CD4-positive, alpha-beta memory T cell (primary cell): ENCODE results near the gene XCL1. TPM values are rescaled to one million over a fixed set of nuclear protein-coding genes. Genes with fewer than 3 reads are reported as not detected.

Source experiments
- CTCF ChIA-PET: fragments of 350-600 bp; sonication (Branson Sonifier 250); formaldehyde crosslinking; loops from one replicate; lab custom pipeline; 2021; ENCODE audit warnings: inconsistent platforms; ENCODE audit not compliant: partially characterized antibody; lab: Charles Lee
- POLR2A ChIA-PET: fragments of 350-600 bp; sonication (Branson Sonifier 250); formaldehyde crosslinking; loops from one replicate; lab custom pipeline; 2021; ENCODE audit not compliant: partially characterized antibody; lab: Charles Lee
- DNase-seq, 5 donors: peaks; one replicate each; pipeline versions ENCODE4 v3.0.0 to v3.0.0-alpha.2; 2020 to 2022; ENCODE audit warnings: mixed read lengths in 1 of 5
- H3K27ac ChIP-seq: one replicate; pipeline ENCODE4 v1.7.0; 2013; ENCODE audit warnings: low read depth, low read length
- H3K27me3 ChIP-seq: 2 replicates; pipeline ENCODE4 v1.7.0; 2013; ENCODE audit warnings: mild to moderate bottlenecking, low read length, moderate library complexity; ENCODE audit not compliant: insufficient read depth
- H3K36me3 ChIP-seq: 2 replicates; pipeline ENCODE4 v1.7.0; 2013; ENCODE audit warnings: mild to moderate bottlenecking, low read length, moderate library complexity; ENCODE audit not compliant: insufficient read depth
- H3K4me1 ChIP-seq: 2 replicates; pipeline ENCODE4 v1.7.0; 2013; ENCODE audit warnings: mild to moderate bottlenecking, low read length, moderate library complexity; ENCODE audit not compliant: insufficient read depth
- H3K4me3 ChIP-seq, 2 donors: one replicate each; pipeline ENCODE4 v1.7.0; 2013; ENCODE audit warnings: low read length in 2 of 2, mild to moderate bottlenecking in 1 of 2
- H3K9me3 ChIP-seq, 2 donors: one replicate each; pipeline ENCODE4 v1.7.0; 2013; ENCODE audit warnings: low read length in 2 of 2, control low read depth in 1 of 2; ENCODE audit not compliant: control insufficient read depth in 1 of 2
- H3K27ac Mint-ChIP-seq, 7 donors: one replicate each; pipeline ENCODE4 v1.8.0; 2020 to 2021; ENCODE audit warnings: mixed read lengths in 7 of 7, mild to moderate bottlenecking in 6 of 7, inconsistent platforms in 3 of 7, moderate library complexity in 3 of 7
- H3K27me3 Mint-ChIP-seq, 2 donors: one replicate each; pipeline ENCODE4 v1.8.0; 2020 to 2021; ENCODE audit warnings: mixed read lengths in 2 of 2
- H3K36me3 Mint-ChIP-seq, 2 donors: one replicate each; pipeline ENCODE4 v1.8.0; 2020 to 2021; ENCODE audit warnings: mixed read lengths in 2 of 2, inconsistent platforms in 1 of 2, mild to moderate bottlenecking in 1 of 2
- H3K4me1 Mint-ChIP-seq, 4 donors: one replicate each; pipeline ENCODE4 v1.8.0; 2020 to 2021; ENCODE audit warnings: mixed read lengths in 4 of 4, mild to moderate bottlenecking in 1 of 4
- H3K4me3 Mint-ChIP-seq, 8 donors: one replicate each; pipeline ENCODE4 v1.8.0; 2020 to 2021; ENCODE audit warnings: mixed read lengths in 8 of 8, mild to moderate bottlenecking in 7 of 8, moderate library complexity in 6 of 8, inconsistent platforms in 3 of 8
- H3K9me3 Mint-ChIP-seq, 8 donors: one replicate each; pipeline ENCODE4 v1.8.0; 2020 to 2021; ENCODE audit warnings: mixed read lengths in 8 of 8, mild to moderate bottlenecking in 5 of 8, inconsistent platforms in 3 of 8, moderate library complexity in 1 of 8
- intact Hi-C: fragments of 100-400 bp; cut with micrococcal nuclease; formaldehyde crosslinking; loops from one replicate; pipeline ENCODE4 v1.15.1; 2023
- polyA plus RNA-seq, 2 donors: library from polyadenylated mRNA; unstranded; fragments of 300-500 nt; fragmentation: Illumina TruSeq; gene quantifications; one replicate each; pipeline ENCODE4 v1.2.3, GENCODE V29; 2021
- total RNA-seq, 2 experiments: library from RNA; stranded (reverse); gene quantifications; one replicate each; pipeline ENCODE4 v1.2.3, GENCODE V29; 2021

The XCL1 gene
- total and polyA plus RNA-seq, 4 experiments from 2014 or later, result 0.19 to 1.1 (median 0.60) TPM

DNA sequence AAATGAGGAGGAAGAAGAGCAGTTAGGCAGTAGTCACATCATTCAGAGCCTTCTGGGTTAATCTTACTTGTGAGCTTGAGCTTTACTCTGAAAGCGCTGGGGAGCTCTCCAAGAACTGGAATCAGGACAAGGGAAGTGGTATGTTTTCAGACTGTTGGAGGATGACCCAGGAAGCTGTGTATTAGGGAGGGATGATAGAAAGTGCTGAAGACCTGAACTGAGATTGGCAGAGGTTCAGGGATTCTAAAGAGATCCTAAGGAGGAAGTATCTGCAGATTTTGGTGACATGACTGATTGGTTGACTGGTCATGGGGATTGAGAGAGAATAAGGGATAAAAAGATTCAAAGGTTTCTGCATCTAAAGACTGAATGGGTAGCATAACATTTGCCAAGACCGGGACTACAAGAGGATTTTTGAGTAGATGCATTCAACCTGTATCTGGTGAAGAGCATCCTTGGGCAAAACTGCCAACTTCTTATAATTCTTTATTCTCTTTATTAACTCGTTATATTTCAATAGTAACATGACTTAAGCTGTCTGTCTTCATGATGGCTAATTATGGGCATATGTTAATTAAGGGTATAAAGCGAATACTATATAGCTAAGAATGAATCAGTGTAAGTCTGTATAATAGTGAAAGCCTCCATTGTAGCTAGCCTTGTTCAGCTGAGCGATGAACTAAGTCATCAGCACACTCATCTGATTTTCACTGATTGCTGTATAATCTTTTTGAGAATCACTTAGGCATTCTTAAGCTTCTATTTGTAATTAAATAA is 41.8 kb downstream of the XCL1 start:
- Histone ChIP-seq H3K4me1 (peaks cover 4% of the 10 kb centered on the region), H3K36me3 (no peaks in the 10 kb centered on the region), H3K9me3 (no peaks in the 10 kb centered on the region), H3K4me3 (no peak overlapping the region), H3K27me3 (no peaks in the 10 kb centered on the region), H3K27ac (no peak overlapping the region)
- no peak overlapping the region for H3K4me3 Mint-ChIP-seq
- no peak for DNase-seq
- CTCF ChIA-PET, result interaction anchor here (0.9 to 1.5 kb wide), 3 partner anchors 10 to 15 kb away, joined by 3 to 4 read pairs (median 4); no protein-coding TSS in a partner anchor
- intact Hi-C loops, result no loop called here
- H3K36me3 Mint-ChIP-seq, result no peaks in the 10 kb centered on the region
- POLR2A ChIA-PET, result no interaction called here
- H3K4me1 Mint-ChIP-seq, result no peaks in the 10 kb centered on the region
- H3K27me3 Mint-ChIP-seq, result peaks cover 0 to 3% of the 10 kb centered on the region in 2 donors
- H3K27ac Mint-ChIP-seq, result no peak overlapping the region
- H3K9me3 Mint-ChIP-seq, result no peaks in the 10 kb centered on the region

DNA sequence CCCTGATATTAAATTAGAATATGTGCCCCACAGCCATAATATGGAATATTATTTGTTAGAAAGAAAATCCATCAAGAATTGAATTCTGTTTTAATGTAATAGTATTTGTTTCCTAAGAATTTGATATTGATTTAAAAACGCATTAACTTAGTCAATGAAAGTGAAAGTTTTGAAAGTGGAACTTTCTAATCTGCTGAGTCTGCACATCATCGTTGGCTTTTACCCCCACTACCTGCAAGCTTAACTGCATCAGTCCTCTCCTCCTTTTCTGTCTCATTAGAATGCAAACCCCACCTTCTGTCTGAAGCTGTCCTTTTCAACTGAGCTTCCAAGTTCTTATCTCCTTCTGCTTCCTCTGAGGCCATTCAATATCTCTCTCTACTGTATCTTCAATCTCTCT is 42.5 kb downstream of the XCL1 start:
- Mint-ChIP-seq H3K27ac (no peak overlapping the region), H3K36me3 (no peaks in the 10 kb centered on the region), H3K9me3 (no peaks in the 10 kb centered on the region), H3K27me3 (no peaks in the 10 kb centered on the region), H3K4me3 (no peak overlapping the region), H3K4me1 (no peaks in the 10 kb centered on the region)
- no peak for DNase-seq
- intact Hi-C loops, result no loop called here
- peaks cover 4% of the 10 kb centered on the region for H3K4me1 ChIP-seq
- POLR2A ChIA-PET, result no interaction called here
- H3K27ac ChIP-seq, result no peak overlapping the region
- H3K9me3 ChIP-seq, result no peaks in the 10 kb centered on the region
- no peaks in the 10 kb centered on the region for H3K27me3 ChIP-seq
- CTCF ChIA-PET, result interaction anchor here (0.9 to 1.5 kb wide), 2 partner anchors 11 to 16 kb away, joined by 3 to 4 read pairs; no protein-coding TSS in a partner anchor
- H3K36me3 ChIP-seq, result no peaks in the 10 kb centered on the region
- no peak overlapping the region for H3K4me3 ChIP-seq

DNA sequence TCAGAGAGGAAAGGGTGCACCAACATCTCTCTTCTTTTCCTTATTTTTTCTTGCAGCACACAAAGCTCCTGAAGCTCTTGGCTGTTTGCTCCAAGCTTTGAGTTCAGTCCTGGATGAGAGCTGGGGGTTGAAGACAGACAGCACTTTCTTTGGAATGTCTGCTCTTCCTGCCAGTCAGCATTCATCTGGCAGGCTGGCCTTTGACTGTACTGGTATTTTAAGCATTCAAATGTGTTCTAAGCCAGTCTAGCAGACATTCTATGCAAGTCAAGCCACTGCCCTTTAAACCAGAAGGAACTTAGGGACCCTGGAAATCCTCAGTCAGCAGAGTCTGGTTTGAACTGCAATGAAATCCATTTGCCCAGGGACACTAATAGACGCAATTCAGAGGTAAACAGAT is 45.0 kb downstream of the XCL1 start:
- H3K4me1 ChIP-seq, result peaks cover 4% of the 10 kb centered on the region
- no peak overlapping the region for H3K27ac ChIP-seq
- intact Hi-C loops, result no loop called here
- H3K27me3 ChIP-seq, result no peaks in the 10 kb centered on the region
- no peaks in the 10 kb centered on the region for H3K4me1 Mint-ChIP-seq
- ChIA-PET CTCF (interaction anchor here (1.2 kb wide), 1 partner anchor 18 kb away, joined by 3 read pairs; no protein-coding TSS in a partner anchor), POLR2A (no interaction called here)
- H3K9me3 ChIP-seq, result no peaks in the 10 kb centered on the region
- no peaks in the 10 kb centered on the region for H3K36me3 ChIP-seq
- H3K4me3 Mint-ChIP-seq, result no peak overlapping the region
- H3K27ac Mint-ChIP-seq, result no peak overlapping the region
- DNase-seq, result no peak
- H3K36me3 Mint-ChIP-seq, result no peaks in the 10 kb centered on the region
- no peak overlapping the region for H3K4me3 ChIP-seq
- no peaks in the 10 kb centered on the region for H3K27me3 Mint-ChIP-seq
- no peaks in the 10 kb centered on the region for H3K9me3 Mint-ChIP-seq

DNA sequence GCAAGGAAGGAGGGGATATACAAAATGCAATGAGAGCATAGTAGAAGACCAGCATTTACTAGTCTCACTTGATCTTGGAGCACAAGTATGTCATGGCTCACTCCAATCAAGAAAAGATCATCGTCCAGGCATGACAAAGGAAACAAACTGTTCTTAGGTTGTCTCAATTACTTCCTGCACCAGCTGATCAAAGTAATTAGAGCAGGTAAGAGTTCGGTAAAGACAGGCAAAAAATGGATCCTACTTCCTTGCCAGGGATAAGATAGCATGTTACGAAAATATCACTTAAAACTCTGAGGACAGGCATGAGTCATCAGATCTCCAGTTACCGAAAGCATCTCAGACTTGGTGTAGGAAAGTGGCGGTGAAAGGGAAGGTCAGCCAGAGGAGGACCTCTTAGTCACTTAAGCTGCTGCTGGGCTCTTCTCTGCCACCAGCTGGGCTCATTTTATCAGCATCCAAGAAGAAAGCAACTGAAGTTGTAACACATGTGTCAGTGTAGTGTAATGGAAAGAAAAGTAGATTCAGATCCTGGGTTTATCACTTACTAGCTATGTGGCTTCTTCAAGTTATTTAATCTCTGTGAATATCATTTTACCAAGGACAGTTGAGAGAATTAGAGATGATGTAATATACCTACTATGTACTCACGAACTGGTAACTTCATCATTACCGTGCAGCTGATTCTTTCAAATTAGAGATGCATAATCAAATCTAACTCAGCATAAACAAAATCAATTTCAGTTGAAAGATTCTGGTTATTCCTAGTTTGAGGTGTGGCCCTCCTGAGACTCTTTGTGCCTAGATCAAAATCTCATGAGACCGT is 46.8 kb downstream of the XCL1 start:
- no peaks in the 10 kb centered on the region for H3K36me3 ChIP-seq
- intact Hi-C loops, result no loop called here
- DNase-seq, result no peak
- ChIA-PET POLR2A (no interaction called here), CTCF (no interaction called here)
- Mint-ChIP-seq H3K4me3 (no peak overlapping the region), H3K36me3 (no peaks in the 10 kb centered on the region), H3K4me1 (no peaks in the 10 kb centered on the region), H3K9me3 (no peaks in the 10 kb centered on the region), H3K27me3 (peaks cover 0 to 4% of the 10 kb centered on the region in 2 donors), H3K27ac (no peak overlapping the region)
- no peaks in the 10 kb centered on the region for H3K27me3 ChIP-seq
- H3K9me3 ChIP-seq, result no peaks in the 10 kb centered on the region
- no peak overlapping the region for H3K27ac ChIP-seq
- H3K4me3 ChIP-seq, result no peak overlapping the region
- H3K4me1 ChIP-seq, result peaks cover 4% of the 10 kb centered on the region

DNA sequence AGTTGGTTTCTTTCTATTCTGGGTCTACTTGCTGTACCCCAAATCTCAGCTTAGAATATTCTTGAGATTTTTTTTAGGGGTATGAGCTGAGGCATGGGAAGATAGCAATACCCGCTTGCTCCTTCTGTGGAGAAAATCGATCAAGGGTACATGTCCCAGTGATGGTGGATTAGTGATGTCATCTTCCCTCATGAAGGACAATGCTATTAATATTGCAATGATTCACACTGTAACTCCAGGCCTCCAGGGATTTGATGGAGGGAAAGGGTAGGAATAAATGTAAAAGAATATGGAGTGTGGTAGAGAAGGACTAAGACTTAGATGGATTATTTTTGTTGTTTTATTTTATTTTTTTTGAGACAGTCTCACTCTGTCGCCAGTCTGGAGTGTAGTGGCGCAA is 47.4 kb downstream of the XCL1 start:
- no peaks in the 10 kb centered on the region for H3K36me3 ChIP-seq
- H3K4me3 ChIP-seq, result no peak overlapping the region
- intact Hi-C loops, result no loop called here
- Mint-ChIP-seq H3K4me3 (no peak overlapping the region), H3K4me1 (no peaks in the 10 kb centered on the region), H3K36me3 (no peaks in the 10 kb centered on the region), H3K9me3 (no peaks in the 10 kb centered on the region), H3K27me3 (peaks cover 0 to 4% of the 10 kb centered on the region in 2 donors), H3K27ac (no peak overlapping the region)
- POLR2A ChIA-PET, result no interaction called here
- DNase-seq, result no peak
- CTCF ChIA-PET, result no interaction called here
- H3K27me3 ChIP-seq, result no peaks in the 10 kb centered on the region
- peaks cover 3% of the 10 kb centered on the region for H3K4me1 ChIP-seq
- no peaks in the 10 kb centered on the region for H3K9me3 ChIP-seq
- H3K27ac ChIP-seq, result no peak overlapping the region

DNA sequence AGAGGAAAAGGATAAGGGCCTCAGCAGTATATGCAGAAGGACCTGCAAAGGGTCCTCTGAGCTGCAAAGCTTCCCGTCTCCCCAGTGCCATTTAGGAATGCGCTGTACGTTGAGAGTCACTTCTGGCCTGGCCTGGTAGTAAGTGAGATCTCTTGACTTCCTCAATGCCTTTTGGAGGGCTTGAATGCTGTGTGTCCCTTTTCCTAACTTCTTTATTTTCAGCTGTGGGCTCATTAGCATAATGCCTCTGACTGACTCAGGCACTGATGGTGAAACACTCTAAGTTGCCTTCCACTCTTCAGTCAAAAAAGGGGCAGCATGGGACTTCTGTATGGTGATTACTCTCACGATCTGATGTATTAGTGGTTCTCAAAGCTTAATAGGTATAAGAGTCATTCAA is 49.9 kb downstream of the XCL1 start:
- Mint-ChIP-seq H3K4me3 (no peak overlapping the region), H3K27ac (no peak overlapping the region), H3K27me3 (peaks cover 8 to 11% of the 10 kb centered on the region in 2 donors), H3K36me3 (no peaks in the 10 kb centered on the region), H3K4me1 (no peaks in the 10 kb centered on the region), H3K9me3 (no peaks in the 10 kb centered on the region)
- Histone ChIP-seq H3K4me3 (no peak overlapping the region), H3K27me3 (no peaks in the 10 kb centered on the region), H3K36me3 (no peaks in the 10 kb centered on the region), H3K27ac (no peak overlapping the region), H3K4me1 (no peaks in the 10 kb centered on the region), H3K9me3 (no peaks in the 10 kb centered on the region)
- CTCF ChIA-PET, result no interaction called here
- DNase-seq, result no peak
- POLR2A ChIA-PET, result no interaction called here
- intact Hi-C loops, result no loop called here

DNA sequence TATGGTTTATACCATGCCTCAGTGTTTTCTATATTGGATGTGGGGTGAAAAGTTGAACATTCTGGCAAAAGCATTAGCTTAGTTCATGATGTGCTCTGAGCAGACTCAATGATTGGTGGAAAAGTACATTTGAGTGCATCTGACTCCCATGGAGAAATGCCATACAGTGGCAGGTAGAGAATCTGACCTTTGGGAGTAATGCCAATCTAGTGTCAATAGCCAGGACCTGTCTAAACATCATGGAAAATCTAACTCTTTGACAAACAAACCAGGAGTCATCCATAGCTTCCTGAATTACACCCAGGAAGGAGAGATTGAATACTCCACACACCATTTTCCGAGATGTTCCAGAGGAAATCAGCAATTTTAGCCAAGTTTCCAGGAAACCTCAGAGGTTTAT is 51.0 kb downstream of the XCL1 start:
- no peaks in the 10 kb centered on the region for H3K9me3 ChIP-seq
- H3K4me3 Mint-ChIP-seq, result no peak overlapping the region
- H3K4me3 ChIP-seq, result no peak overlapping the region
- H3K4me1 ChIP-seq, result no peaks in the 10 kb centered on the region
- no peak overlapping the region for H3K27ac Mint-ChIP-seq
- POLR2A ChIA-PET, result no interaction called here
- CTCF ChIA-PET, result no interaction called here
- no peaks in the 10 kb centered on the region for H3K27me3 ChIP-seq
- no peak overlapping the region for H3K27ac ChIP-seq
- no peak for DNase-seq
- no peaks in the 10 kb centered on the region for H3K36me3 ChIP-seq
- no peaks in the 10 kb centered on the region for H3K36me3 Mint-ChIP-seq
- intact Hi-C loops, result no loop called here
- peaks cover 8 to 14% of the 10 kb centered on the region in 2 donors for H3K27me3 Mint-ChIP-seq
- H3K9me3 Mint-ChIP-seq, result no peaks in the 10 kb centered on the region
- H3K4me1 Mint-ChIP-seq, result no peaks in the 10 kb centered on the region
